HEK293 (cell line): Measurements from ENCODE around the gene MAN2B1.
"Not testable (repeated sequence)": the region's sequence is repeated elsewhere in the genome, so short reads cannot be mapped to it uniquely, and the experiment has no call there.

Experiments used
- CTCF ChIA-PET: fragments of 350-600 bp; formaldehyde crosslinking; extraction: SDS; loops from one replicate; lab custom pipeline; 2021; ENCODE audit warnings: antibody characterized with exemption; lab: Yijun Ruan, JAX
- POLR2A ChIA-PET: fragments of 300-600 bp; formaldehyde crosslinking; extraction: SDS; loops from one replicate; lab custom pipeline; 2020; ENCODE audit warnings: antibody characterized with exemption, inconsistent platforms; lab: Yijun Ruan, JAX
- H3K27ac ChIP-seq: fragments of 200-500 bp; sonication (Bioruptor generic); 2 replicates; pipeline ENCODE4 v1.5.1; 2014; ENCODE audit warnings: low read depth, low read length, control low read depth, inconsistent platforms; ENCODE audit errors: extremely low read depth
- H3K36me3 ChIP-seq, 2 experiments: fragments of 200-500 bp in 1 of 2; sonication (Bioruptor generic) in 1 of 2; 1 replicate in 1 of 2; 2 replicates in 1 of 2; pipeline ENCODE4 v1.5.1; 2014 to 2017; ENCODE audit warnings: inconsistent platforms in 2 of 2, low read length in 2 of 2; ENCODE audit not compliant: control insufficient read depth in 2 of 2, insufficient read depth in 1 of 2
- H3K4me1 ChIP-seq: fragments of 200-500 bp; sonication (Bioruptor generic); 2 replicates; pipeline ENCODE4 v1.5.1; 2014; ENCODE audit warnings: mild to moderate bottlenecking, low read length, inconsistent platforms; ENCODE audit not compliant: control insufficient read depth, insufficient read depth
- H3K4me3 ChIP-seq: 2 replicates; pipeline ENCODE4 v1.5.1; 2011; ENCODE audit warnings: low read depth, mild to moderate bottlenecking, control low read depth, low read length, moderate library complexity
- H3K9me3 ChIP-seq: fragments of 200-500 bp; sonication (Bioruptor generic); 2 replicates; pipeline ENCODE4 v1.5.1; 2014; ENCODE audit warnings: low read depth, low read length, inconsistent platforms; ENCODE audit not compliant: control insufficient read depth, insufficient read depth
- BCL11A ChIP-seq: fragments of 450-650 bp; formaldehyde crosslinking; IDR thresholded peaks from 2 replicates; pipeline ENCODE4 v1.5.1; 2016; ENCODE audit warnings: low read depth, missing biosample characterization, missing genetic modification characterization
- CTCF ChIP-seq: fragments of 450-650 bp; formaldehyde crosslinking; IDR thresholded peaks from 2 replicates; pipeline ENCODE4 v1.5.1; 2016; ENCODE audit warnings: missing biosample characterization, missing genetic modification characterization
- KLF8 ChIP-seq: fragments of 450-650 bp; formaldehyde crosslinking; IDR thresholded peaks from 2 replicates; pipeline ENCODE4 v1.5.1; 2016; ENCODE audit warnings: missing biosample characterization, missing genetic modification characterization
- PRDM2 ChIP-seq: fragments of 450-650 bp; formaldehyde crosslinking; IDR thresholded peaks from 2 replicates; pipeline ENCODE4 v1.5.1; 2016; ENCODE audit warnings: missing biosample characterization, missing genetic modification characterization, borderline replicate concordance
- YY1 ChIP-seq: fragments of 450-650 bp; formaldehyde crosslinking; IDR thresholded peaks from 2 replicates; pipeline ENCODE4 v1.5.1; 2018; ENCODE audit warnings: missing biosample characterization, missing genetic modification characterization
- ZBTB20 ChIP-seq: fragments of 450-650 bp; formaldehyde crosslinking; IDR thresholded peaks from 2 replicates; pipeline ENCODE4 v1.5.1; 2016; ENCODE audit warnings: missing biosample characterization, missing genetic modification characterization
- ZBTB21 ChIP-seq: fragments of 450-650 bp; formaldehyde crosslinking; IDR thresholded peaks from 2 replicates; pipeline ENCODE4 v1.5.1; 2017; ENCODE audit warnings: missing biosample characterization, missing genetic modification characterization
- ZFHX2 ChIP-seq: fragments of 450-650 bp; formaldehyde crosslinking; conservative IDR thresholded peaks from 2 replicates; pipeline ENCODE4 v1.5.1; 2016; ENCODE audit warnings: missing biosample characterization, missing genetic modification characterization
- ZIC2 ChIP-seq: fragments of 450-650 bp; formaldehyde crosslinking; IDR thresholded peaks from 2 replicates; pipeline ENCODE4 v1.5.1; 2016; ENCODE audit warnings: missing biosample characterization, missing genetic modification characterization
- ZNF10 ChIP-seq: fragments of 450-650 bp; formaldehyde crosslinking; IDR thresholded peaks from 2 replicates; pipeline ENCODE4 v1.5.1; 2017; ENCODE audit warnings: missing biosample characterization, missing genetic modification characterization
- ZNF114 ChIP-seq: fragments of 450-650 bp; formaldehyde crosslinking; IDR thresholded peaks from 2 replicates; pipeline ENCODE4 v1.5.0; 2017; ENCODE audit warnings: missing biosample characterization, missing genetic modification characterization
- ZNF169 ChIP-seq: fragments of 450-650 bp; formaldehyde crosslinking; IDR thresholded peaks from 2 replicates; pipeline ENCODE4 v1.5.1; 2016; ENCODE audit warnings: missing biosample characterization, missing genetic modification characterization
- ZNF2 ChIP-seq: fragments of 450-650 bp; formaldehyde crosslinking; IDR thresholded peaks from 2 replicates; pipeline ENCODE4 v1.5.1; 2016; ENCODE audit warnings: missing biosample characterization, missing genetic modification characterization
- ZNF404 ChIP-seq: fragments of 450-650 bp; formaldehyde crosslinking; IDR thresholded peaks from 2 replicates; pipeline ENCODE4 v1.5.1; 2017; ENCODE audit warnings: missing biosample characterization, missing genetic modification characterization
- ZNF514 ChIP-seq: fragments of 450-650 bp; formaldehyde crosslinking; IDR thresholded peaks from 2 replicates; pipeline ENCODE4 v1.5.1; 2016; ENCODE audit warnings: missing biosample characterization, missing genetic modification characterization
- ZNF521 ChIP-seq: fragments of 450-650 bp; formaldehyde crosslinking; IDR thresholded peaks from 2 replicates; pipeline ENCODE4 v1.5.1; 2017; ENCODE audit warnings: missing biosample characterization, mild to moderate bottlenecking, missing genetic modification characterization
- ZNF555 ChIP-seq: fragments of 450-650 bp; formaldehyde crosslinking; conservative IDR thresholded peaks from 2 replicates; pipeline ENCODE4 v1.5.1; 2017; ENCODE audit warnings: missing biosample characterization, mild to moderate bottlenecking, missing genetic modification characterization, inconsistent platforms
- ZNF571 ChIP-seq: fragments of 450-650 bp; formaldehyde crosslinking; IDR thresholded peaks from 2 replicates; pipeline ENCODE4 v1.5.0; 2017; ENCODE audit warnings: missing biosample characterization, missing genetic modification characterization
- ZNF596 ChIP-seq: fragments of 450-650 bp; IDR thresholded peaks from 2 replicates; pipeline ENCODE4 v1.5.0; 2018; ENCODE audit warnings: missing biosample characterization, mild to moderate bottlenecking, missing genetic modification characterization, moderate library complexity
- ZNF792 ChIP-seq: fragments of 450-650 bp; formaldehyde crosslinking; IDR thresholded peaks from 2 replicates; pipeline ENCODE4 v1.5.1; 2016; ENCODE audit warnings: missing biosample characterization, missing genetic modification characterization

Gene MAN2B1

GRCh38 chr19:12647047-12647446 lies 19.5 kb downstream of the MAN2B1 start:
- no peaks in the 10 kb centered on the region for H3K9me3 ChIP-seq
- peaks cover 0 to 12% of the 10 kb centered on the region in 2 experiments; a peak in 1 of 3 replicates for H3K36me3 ChIP-seq
- no peak overlapping the region for H3K4me3 ChIP-seq
- TF ChIP-seq ZNF2 (tag by site-specific recombination) (no peak), ZNF596 (no peak), PRDM2 (tag by site-specific recombination) (no peak), ZNF521 (no peak), KLF8 (no peak), ZIC2 (tag by site-specific recombination) (no peak), ZNF571 (tag by site-specific recombination) (no peak), ZNF169 (tag by site-specific recombination) (no peak), BCL11A (tag by site-specific recombination) (no peak), ZBTB21 (tag by site-specific recombination) (no peak), ZNF114 (tag by site-specific recombination) (no peak), ZFHX2 (no peak), ZBTB20 (tag by site-specific recombination) (no peak), ZNF404 (tag by site-specific recombination) (no peak), ZNF555 (tag by site-specific recombination) (no peak), YY1 (tag by site-specific recombination) (no peak), ZNF10 (tag by site-specific recombination) (no peak)
- POLR2A ChIA-PET = no interaction called here
- no peak overlapping the region for H3K27ac ChIP-seq
- no peaks in the 10 kb centered on the region for H3K4me1 ChIP-seq
- CTCF ChIA-PET = no interaction called here

GRCh38 chr19:12646551-12646950 lies 20.0 kb downstream of the MAN2B1 start:
- ChIA-PET POLR2A (no interaction called here), CTCF (no interaction called here)
- Histone ChIP-seq H3K4me3 (no peak overlapping the region), H3K36me3 (peaks cover 0 to 9% of the 10 kb centered on the region in 2 experiments; a peak in 1 of 3 replicates), H3K9me3 (no peaks in the 10 kb centered on the region), H3K4me1 (no peaks in the 10 kb centered on the region), H3K27ac (no peak overlapping the region)
- TF ChIP-seq ZNF792 (no peak), ZNF555 (tag by site-specific recombination) (no peak), CTCF (no peak), ZNF514 (tag by site-specific recombination) (no peak)

- H3K4me3 ChIP-seq, H3K36me3 ChIP-seq, POLR2A ChIA-PET, H3K9me3 ChIP-seq, H3K27ac ChIP-seq, H3K4me1 ChIP-seq: not testable (repeated sequence)
- CTCF ChIA-PET = interaction anchor here (1.0 kb wide), 1 partner anchor 204 kb away, joined by 5 read pairs; no protein-coding TSS in a partner anchor
Observed at GRCh38 chr19:12643716-12644115, 22.8 kb downstream of the MAN2B1 start.
